Measurements from ENCODE around the gene ARHGAP26. TPM values are rescaled to one million over a fixed set of nuclear protein-coding genes. Genes with fewer than 3 reads are reported as not detected.

Gene ARHGAP26
- total and polyA plus RNA-seq, 4 donors, result 5.4 to 52.3 (median 30.4) TPM

DNA sequence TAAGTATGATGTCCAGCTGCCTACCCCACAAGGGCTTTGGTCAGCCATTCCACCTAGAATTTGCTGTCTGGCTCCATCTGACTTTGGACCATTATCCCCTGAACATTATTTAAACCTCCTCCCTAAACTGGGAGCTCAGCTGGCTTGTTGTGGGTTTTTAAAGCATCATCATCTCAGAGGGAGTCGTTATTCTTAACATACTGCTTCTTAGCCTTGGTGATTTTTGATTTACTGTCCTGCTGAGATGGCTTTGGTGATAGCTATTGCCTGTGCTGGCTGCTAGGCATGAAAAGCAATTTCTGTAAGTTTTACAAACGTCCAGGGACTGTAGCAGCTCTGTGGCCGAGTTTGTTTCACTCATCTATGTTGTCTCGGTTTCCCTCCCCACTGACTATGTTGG is 377.2 kb downstream of the ARHGAP26 start:
- no peaks in the 10 kb centered on the region for H3K9me3 ChIP-seq (ENCODE audit: control insufficient read depth in 4 of 4, insufficient read depth in 3 of 4, low read length in 3 of 4)
- no peak for DNase-seq
- H3K4me1 ChIP-seq (ENCODE audit: control insufficient read depth in 5 of 5, insufficient read depth in 5 of 5, low read length in 5 of 5), result peaks cover 2 to 13% (median 5%) of the 10 kb centered on the region in 5 donors
- no peak overlapping the region for H3K9ac ChIP-seq (ENCODE audit: insufficient read depth in 1 of 2, low read length in 2 of 2)
- peak overlapping the region in 1 of 2 donors; percentile 26 for H3K27ac ChIP-seq (ENCODE audit: low read depth in 1 of 2, low read length in 1 of 2)
- H3K36me3 ChIP-seq (ENCODE audit: control insufficient read depth in 4 of 4, insufficient read depth in 4 of 4, low read length in 4 of 4), result peaks cover 0 to 17% (median 3%) of the 10 kb centered on the region in 4 donors
- TF ChIP-seq, protein P1, sequence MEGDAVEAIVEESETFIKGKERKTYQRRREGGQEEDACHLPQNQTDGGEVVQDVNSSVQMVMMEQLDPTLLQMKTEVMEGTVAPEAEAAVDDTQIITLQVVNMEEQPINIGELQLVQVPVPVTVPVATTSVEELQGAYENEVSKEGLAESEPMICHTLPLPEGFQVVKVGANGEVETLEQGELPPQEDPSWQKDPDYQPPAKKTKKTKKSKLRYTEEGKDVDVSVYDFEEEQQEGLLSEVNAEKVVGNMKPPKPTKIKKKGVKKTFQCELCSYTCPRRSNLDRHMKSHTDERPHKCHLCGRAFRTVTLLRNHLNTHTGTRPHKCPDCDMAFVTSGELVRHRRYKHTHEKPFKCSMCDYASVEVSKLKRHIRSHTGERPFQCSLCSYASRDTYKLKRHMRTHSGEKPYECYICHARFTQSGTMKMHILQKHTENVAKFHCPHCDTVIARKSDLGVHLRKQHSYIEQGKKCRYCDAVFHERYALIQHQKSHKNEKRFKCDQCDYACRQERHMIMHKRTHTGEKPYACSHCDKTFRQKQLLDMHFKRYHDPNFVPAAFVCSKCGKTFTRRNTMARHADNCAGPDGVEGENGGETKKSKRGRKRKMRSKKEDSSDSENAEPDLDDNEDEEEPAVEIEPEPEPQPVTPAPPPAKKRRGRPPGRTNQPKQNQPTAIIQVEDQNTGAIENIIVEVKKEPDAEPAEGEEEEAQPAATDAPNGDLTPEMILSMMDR (IDR thresholded peaks at IDR 0.05; ENCODE audit: control extremely low read depth, extremely low read depth), result no peak
- no peaks in the 10 kb centered on the region for H3K27me3 ChIP-seq (ENCODE audit: control insufficient read depth in 3 of 3, insufficient read depth in 3 of 3, low read length in 2 of 3)
- 78 to 79% methylated on average over 4 of the region's 4 CpGs for WGBS, 2 donors
- ATAC-seq (ENCODE audit: insufficient read depth, low FRiP score), result no peak
- no peak overlapping the region for H3K4me3 ChIP-seq

DNA sequence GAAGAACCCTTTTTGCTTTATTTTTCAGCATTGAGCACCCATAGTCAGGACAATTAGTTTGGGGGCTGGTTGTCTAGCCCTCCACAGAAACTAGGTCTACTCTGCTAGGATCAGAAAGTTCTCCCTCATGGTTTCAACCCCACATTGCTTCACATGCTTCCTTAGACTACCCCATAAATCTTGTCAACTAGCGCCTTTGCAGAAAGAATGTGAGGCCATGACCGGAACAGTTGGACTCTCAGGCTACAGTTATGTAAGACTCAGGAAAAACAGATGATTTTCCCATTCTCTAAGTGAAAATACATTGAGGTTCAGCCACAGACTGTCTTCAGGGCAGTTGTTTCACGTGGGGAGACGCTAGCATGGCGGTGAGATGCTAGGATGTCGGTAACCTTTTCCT is 377.7 kb downstream of the ARHGAP26 start:
- 57 to 62% methylated on average over 6 of the region's 6 CpGs for WGBS, 2 donors
- Histone ChIP-seq H3K4me1 (ENCODE audit: control insufficient read depth in 5 of 5, insufficient read depth in 5 of 5, low read length in 5 of 5) (peaks cover 2 to 9% (median 5%) of the 10 kb centered on the region in 5 donors), H3K9ac (ENCODE audit: insufficient read depth in 1 of 2, low read length in 2 of 2) (no peak overlapping the region), H3K4me3 (no peak overlapping the region), H3K27me3 (ENCODE audit: control insufficient read depth in 3 of 3, insufficient read depth in 3 of 3, low read length in 2 of 3) (no peaks in the 10 kb centered on the region), H3K9me3 (ENCODE audit: control insufficient read depth in 4 of 4, insufficient read depth in 3 of 4, low read length in 3 of 4) (no peaks in the 10 kb centered on the region), H3K36me3 (ENCODE audit: control insufficient read depth in 4 of 4, insufficient read depth in 4 of 4, low read length in 4 of 4) (peaks cover 0 to 17% (median 3%) of the 10 kb centered on the region in 4 donors), H3K27ac (ENCODE audit: low read depth in 1 of 2, low read length in 1 of 2) (no peak overlapping the region)
- ATAC-seq (ENCODE audit: insufficient read depth, low FRiP score) (no peak), DNase-seq (peak in 2 of 3 donors; percentile 46 to 70)
- TF ChIP-seq, protein P1 (IDR thresholded peaks at IDR 0.05; ENCODE audit: control extremely low read depth, extremely low read depth), result no peak

DNA sequence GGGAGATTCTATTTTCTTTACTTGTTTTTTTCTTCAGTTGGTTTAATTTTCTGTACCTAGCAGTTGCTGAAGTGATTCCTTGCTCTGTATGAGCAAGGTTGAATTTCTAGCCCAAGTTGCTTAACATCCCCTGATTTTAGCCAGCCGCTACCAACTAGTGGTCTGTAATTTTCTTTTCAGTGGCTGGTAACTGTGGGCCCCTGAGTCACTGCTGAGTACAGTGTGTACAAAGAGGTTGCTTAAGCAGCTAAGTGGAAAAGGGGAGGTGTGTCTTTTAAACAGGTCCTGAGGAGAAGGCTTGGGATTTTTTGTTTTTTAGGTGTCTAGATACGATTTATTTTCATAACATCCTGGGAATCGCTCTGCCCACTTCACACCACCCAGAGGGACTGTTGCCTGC is 378.6 kb downstream of the ARHGAP26 start:
- H3K9ac ChIP-seq (ENCODE audit: insufficient read depth in 1 of 2, low read length in 2 of 2), result no peak overlapping the region
- DNase-seq (no peak), ATAC-seq (ENCODE audit: insufficient read depth, low FRiP score) (peak; percentile 21)
- no peak overlapping the region for H3K27ac ChIP-seq (ENCODE audit: low read depth in 1 of 2, low read length in 1 of 2)
- H3K27me3 ChIP-seq (ENCODE audit: control insufficient read depth in 3 of 3, insufficient read depth in 3 of 3, low read length in 2 of 3), result no peaks in the 10 kb centered on the region
- TF ChIP-seq, protein P1 (IDR thresholded peaks at IDR 0.05; ENCODE audit: control extremely low read depth, extremely low read depth), result no peak
- peaks cover 0 to 17% (median 3%) of the 10 kb centered on the region in 4 donors for H3K36me3 ChIP-seq (ENCODE audit: control insufficient read depth in 4 of 4, insufficient read depth in 4 of 4, low read length in 4 of 4)
- peaks cover 5 to 16% (median 7%) of the 10 kb centered on the region in 5 donors for H3K4me1 ChIP-seq (ENCODE audit: control insufficient read depth in 5 of 5, insufficient read depth in 5 of 5, low read length in 5 of 5)
- no peaks in the 10 kb centered on the region for H3K9me3 ChIP-seq (ENCODE audit: control insufficient read depth in 4 of 4, insufficient read depth in 3 of 4, low read length in 3 of 4)
- H3K4me3 ChIP-seq, result no peak overlapping the region
- WGBS, 2 donors, result 69 to 80% methylated on average over 3 of the region's 3 CpGs

DNA sequence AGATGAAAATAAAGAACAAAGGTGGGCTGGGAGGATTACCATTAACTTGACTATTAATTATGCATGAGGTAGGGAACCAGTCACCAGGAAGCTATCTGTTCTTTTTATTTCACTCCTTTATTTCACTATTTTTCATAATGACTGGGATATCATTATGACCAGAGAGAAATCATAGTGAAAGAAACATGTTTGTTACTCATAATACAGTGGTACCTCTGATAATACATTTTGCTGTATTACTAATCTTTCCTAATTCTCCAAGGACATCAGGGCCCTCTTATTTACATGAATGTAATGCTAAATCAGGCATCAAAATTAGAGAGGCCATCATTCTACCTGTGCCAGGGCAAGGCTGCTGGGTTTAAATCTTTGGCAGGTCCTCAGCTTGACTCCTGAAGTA is 379.6 kb downstream of the ARHGAP26 start:
- H3K4me3 ChIP-seq, result no peak overlapping the region
- no peak overlapping the region for H3K27ac ChIP-seq (ENCODE audit: low read depth in 1 of 2, low read length in 1 of 2)
- H3K4me1 ChIP-seq (ENCODE audit: control insufficient read depth in 5 of 5, insufficient read depth in 5 of 5, low read length in 5 of 5), result peaks cover 5 to 26% (median 9%) of the 10 kb centered on the region in 5 donors
- peaks cover 0 to 17% (median 3%) of the 10 kb centered on the region in 4 donors for H3K36me3 ChIP-seq (ENCODE audit: control insufficient read depth in 4 of 4, insufficient read depth in 4 of 4, low read length in 4 of 4)
- TF ChIP-seq, protein P1 (IDR thresholded peaks at IDR 0.05; ENCODE audit: control extremely low read depth, extremely low read depth), result no peak
- no peak overlapping the region for H3K9ac ChIP-seq (ENCODE audit: insufficient read depth in 1 of 2, low read length in 2 of 2)
- H3K9me3 ChIP-seq (ENCODE audit: control insufficient read depth in 4 of 4, insufficient read depth in 3 of 4, low read length in 3 of 4), result no peaks in the 10 kb centered on the region
- ATAC-seq (ENCODE audit: insufficient read depth, low FRiP score) (no peak), DNase-seq (no peak)
- no peaks in the 10 kb centered on the region for H3K27me3 ChIP-seq (ENCODE audit: control insufficient read depth in 3 of 3, insufficient read depth in 3 of 3, low read length in 2 of 3)

Measured in lung (tissue), 12 donors.